Medulla oblongata (tissue), 1 donor: ENCODE results near the gene SLC35A5.

Experiments
- DNase-seq: peaks from one replicate; pipeline ENCODE4 v3.0.0-alpha.2; 2015; ENCODE audit errors: extremely low spot score

Gene SLC35A5

GRCh38 chr3:112569265-112569664 lies 7.4 kb downstream of the SLC35A5 start:
- no peak for DNase-seq

- DNase-seq, result no peak
These were observed 10.9 kb downstream of the SLC35A5 start for GRCh38 chr3:112572701-112573100.

GRCh38 chr3:112579232-112579631 lies 17.4 kb downstream of the SLC35A5 start:
- peak; percentile 24 for DNase-seq

- no peak for DNase-seq
These were observed 17.9 kb downstream of the SLC35A5 start for GRCh38 chr3:112579697-112580096.

GRCh38 chr3:112582244-112582874 lies 20.5 kb downstream of the SLC35A5 start:
- DNase-seq, result peak; percentile 48

- no peak for DNase-seq
These were observed 21.3 kb downstream of the SLC35A5 start for GRCh38 chr3:112583105-112583504.

- DNase-seq, result no peak
These were observed 23.9 kb downstream of the SLC35A5 start for GRCh38 chr3:112585782-112586181.

- no peak for DNase-seq
These were observed 25.5 kb downstream of the SLC35A5 start for GRCh38 chr3:112587336-112587735.

GRCh38 chr3:112593258-112593657 lies 31.4 kb downstream of the SLC35A5 start:
- no peak for DNase-seq

- no peak for DNase-seq
These were observed 33.0 kb downstream of the SLC35A5 start for GRCh38 chr3:112594856-112595255.

- no peak for DNase-seq
These were observed 36.1 kb downstream of the SLC35A5 start for GRCh38 chr3:112597945-112598344.

- DNase-seq, result no peak
These were observed 36.9 kb downstream of the SLC35A5 start for GRCh38 chr3:112598731-112599130.

- DNase-seq, result no peak
These were observed 40.5 kb downstream of the SLC35A5 start for GRCh38 chr3:112602217-112602838.

GRCh38 chr3:112604536-112604935 lies 42.7 kb downstream of the SLC35A5 start:
- no peak for DNase-seq

GRCh38 chr3:112605285-112605684 lies 43.4 kb downstream of the SLC35A5 start:
- DNase-seq, result peak; percentile 20

GRCh38 chr3:112606098-112606497 lies 44.3 kb downstream of the SLC35A5 start:
- DNase-seq, result no peak

- DNase-seq, result no peak
These were observed 46.0 kb downstream of the SLC35A5 start for GRCh38 chr3:112607863-112608262.

GRCh38 chr3:112610121-112610520 lies 48.3 kb downstream of the SLC35A5 start:
- no peak for DNase-seq

GRCh38 chr3:112611752-112612515 lies 50.1 kb downstream of the SLC35A5 start:
- no peak for DNase-seq

GRCh38 chr3:112615989-112616731 lies 54.3 kb downstream of the SLC35A5 start:
- DNase-seq, result no peak

- DNase-seq, result no peak
These were observed 55.4 kb downstream of the SLC35A5 start for GRCh38 chr3:112617285-112617684.

GRCh38 chr3:112619295-112619694 lies 57.5 kb downstream of the SLC35A5 start:
- DNase-seq, result no peak
